ENCODE data around the gene RAB30.

Gene RAB30

GRCh38 chr11:82924522-82925224 is 147.0 kb downstream of the RAB30 start:
- TF ChIP-seq POLR2AphosphoS5 (IDR thresholded peaks at IDR 0.05; ENCODE audit: low read depth) (no peak), GABPA (IDR thresholded peaks at IDR 0.05; ENCODE audit: low read depth) (no peak), SPI1 (IDR thresholded peaks at IDR 0.05; ENCODE audit: borderline replicate concordance, low read depth) (no peak), REST (IDR thresholded peaks at IDR 0.05; ENCODE audit: insufficient replicate concordance, low read depth) (no peak), CTCF (IDR thresholded peaks at IDR 0.05; ENCODE audit: insufficient read depth, low read length) (no peak)
- DNase-seq (ENCODE audit: low read depth in 1 of 2, low spot score in 1 of 2) = no peak
- no peak overlapping the region for H3K27ac ChIP-seq (replicated peaks)
- no peak overlapping the region for H3K4me3 ChIP-seq (replicated peaks; ENCODE audit: insufficient read depth, low read length)
- H3K27me3 ChIP-seq (ENCODE audit: insufficient read depth, poor library complexity, severe bottlenecking) = no peaks in the 10 kb centered on the region
